HEK293 (cell line): ENCODE data around the gene HOXD9.

ENCODE experiments used
- GLI2 ChIP-seq: fragments of 450-650 bp; formaldehyde crosslinking; IDR thresholded peaks from 2 replicates; pipeline ENCODE4; 2017; ENCODE audit warnings: missing biosample characterization, missing genetic modification characterization, low read depth, borderline replicate concordance
- MYNN ChIP-seq: fragments of 450-650 bp; formaldehyde crosslinking; IDR thresholded peaks from 2 replicates; pipeline ENCODE4 v1.5.1; 2016; ENCODE audit warnings: missing biosample characterization, missing genetic modification characterization, borderline replicate concordance
- MZF1 ChIP-seq: fragments of 450-650 bp; formaldehyde crosslinking; IDR thresholded peaks from 2 replicates; pipeline ENCODE4 v1.5.1; 2017; ENCODE audit warnings: missing biosample characterization, missing genetic modification characterization, borderline replicate concordance
- OVOL3 ChIP-seq: fragments of 450-650 bp; formaldehyde crosslinking; IDR thresholded peaks from 2 replicates; pipeline ENCODE4 v1.5.1; 2016; ENCODE audit warnings: missing biosample characterization, missing genetic modification characterization
- SP2 ChIP-seq: fragments of 450-650 bp; formaldehyde crosslinking; IDR thresholded peaks from 2 replicates; pipeline ENCODE4 v1.5.1; 2016; ENCODE audit warnings: missing biosample characterization, missing genetic modification characterization
- TSHZ1 ChIP-seq: fragments of 450-650 bp; formaldehyde crosslinking; IDR thresholded peaks from 2 replicates; pipeline ENCODE4 v1.5.1; 2016; ENCODE audit warnings: missing biosample characterization, missing genetic modification characterization, borderline replicate concordance
- ZBTB17 ChIP-seq: fragments of 450-650 bp; formaldehyde crosslinking; IDR thresholded peaks from 2 replicates; pipeline ENCODE4 v1.5.1; 2016; ENCODE audit warnings: missing biosample characterization, missing genetic modification characterization
- ZBTB44 ChIP-seq: fragments of 450-650 bp; IDR thresholded peaks from 2 replicates; pipeline ENCODE4 v1.5.1; 2018; ENCODE audit warnings: missing biosample characterization, mild to moderate bottlenecking, missing genetic modification characterization
- ZNF10 ChIP-seq: fragments of 450-650 bp; formaldehyde crosslinking; IDR thresholded peaks from 2 replicates; pipeline ENCODE4 v1.5.1; 2017; ENCODE audit warnings: missing biosample characterization, missing genetic modification characterization
- ZNF132 ChIP-seq: fragments of 450-650 bp; formaldehyde crosslinking; IDR thresholded peaks from 2 replicates; pipeline ENCODE4 v1.5.1; 2017; ENCODE audit warnings: missing biosample characterization, missing genetic modification characterization, borderline replicate concordance
- ZNF214 ChIP-seq: fragments of 450-650 bp; formaldehyde crosslinking; IDR thresholded peaks from 2 replicates; pipeline ENCODE4 v1.5.1; 2017; ENCODE audit warnings: missing biosample characterization, mild to moderate bottlenecking, missing genetic modification characterization, borderline replicate concordance
- ZNF280D ChIP-seq: fragments of 450-650 bp; formaldehyde crosslinking; IDR thresholded peaks from 2 replicates; pipeline ENCODE4 v1.5.1; 2016; ENCODE audit warnings: missing biosample characterization, missing genetic modification characterization
- ZNF292 ChIP-seq: fragments of 450-650 bp; formaldehyde crosslinking; IDR thresholded peaks from 2 replicates; pipeline ENCODE4 v1.5.1; 2016; ENCODE audit warnings: low read depth, missing biosample characterization, missing genetic modification characterization, borderline replicate concordance
- ZNF335 ChIP-seq: fragments of 450-650 bp; formaldehyde crosslinking; conservative IDR thresholded peaks from 2 replicates; pipeline ENCODE4 v1.5.1; 2016; ENCODE audit warnings: missing biosample characterization, missing genetic modification characterization
- ZNF501 ChIP-seq: fragments of 450-650 bp; formaldehyde crosslinking; IDR thresholded peaks from 2 replicates; pipeline ENCODE4 v1.5.1; 2016; ENCODE audit warnings: missing biosample characterization, missing genetic modification characterization
- ZNF529 ChIP-seq: fragments of 450-650 bp; formaldehyde crosslinking; IDR thresholded peaks from 2 replicates; pipeline ENCODE4 v1.5.1; 2017; ENCODE audit warnings: missing genetic modification characterization, missing biosample characterization; ENCODE audit not compliant: insufficient replicate concordance
- ZNF530 ChIP-seq: fragments of 450-650 bp; formaldehyde crosslinking; IDR thresholded peaks from 2 replicates; pipeline ENCODE4 v1.5.1; 2016; ENCODE audit warnings: low read depth, missing biosample characterization, missing genetic modification characterization
- ZNF548 ChIP-seq: fragments of 450-650 bp; formaldehyde crosslinking; IDR thresholded peaks from 2 replicates; pipeline ENCODE4 v1.5.1; 2016; ENCODE audit warnings: missing biosample characterization, missing genetic modification characterization
- ZNF585B ChIP-seq: fragments of 450-650 bp; formaldehyde crosslinking; IDR thresholded peaks from 2 replicates; pipeline ENCODE4 v1.5.1; 2016; ENCODE audit warnings: missing biosample characterization, missing genetic modification characterization
- ZNF623 ChIP-seq: fragments of 450-650 bp; formaldehyde crosslinking; IDR thresholded peaks from 2 replicates; pipeline ENCODE4 v1.5.1; 2016; ENCODE audit warnings: missing biosample characterization, missing genetic modification characterization
- ZNF830 ChIP-seq: fragments of 450-650 bp; IDR thresholded peaks from 2 replicates; pipeline ENCODE4 v1.5.0; 2018; ENCODE audit warnings: missing biosample characterization, missing genetic modification characterization, low read depth, mild to moderate bottlenecking, moderate library complexity
- ZNF837 ChIP-seq: fragments of 450-650 bp; formaldehyde crosslinking; IDR thresholded peaks from 2 replicates; pipeline ENCODE4 v1.5.1; 2016; ENCODE audit warnings: missing biosample characterization, missing genetic modification characterization
- ZSCAN16 ChIP-seq: fragments of 450-650 bp; formaldehyde crosslinking; IDR thresholded peaks from 2 replicates; pipeline ENCODE4 v1.5.1; 2016; ENCODE audit warnings: missing biosample characterization, missing genetic modification characterization
- TF ChIP-seq, protein P1 (sequence below): fragments of 450-650 bp; formaldehyde crosslinking; IDR thresholded peaks from 2 replicates; pipeline ENCODE4 v1.5.1; 2016; ENCODE audit warnings: missing biosample characterization, missing genetic modification characterization
- TF ChIP-seq, protein P2 (sequence below): fragments of 450-650 bp; formaldehyde crosslinking; IDR thresholded peaks from 2 replicates; pipeline ENCODE4 v1.5.1; 2016; ENCODE audit warnings: missing biosample characterization, missing genetic modification characterization
- TF ChIP-seq, protein P3 (sequence below): fragments of 450-650 bp; formaldehyde crosslinking; IDR thresholded peaks from 2 replicates; pipeline ENCODE4 v1.5.1; 2016; ENCODE audit warnings: missing biosample characterization, missing genetic modification characterization, low read depth

HOXD9 gene

GRCh38 chr2:176106581-176107539 is 15.7 kb upstream of the HOXD9 start, which contains the start of gene HOXD11 (continued):
- TF ChIP-seq ZNF280D (no peak), ZNF132 (tag by site-specific recombination) (no peak), ZBTB17 (tag by site-specific recombination) (peak; percentile 73), SP2 (tag by site-specific recombination) (peak; percentile 56), ZNF837 (tag by site-specific recombination) (0 out of 2 replicates have a peak, but pooled peaks have one; percentile 49), ZBTB44 (tag by site-specific recombination) (peak; percentile 36), ZNF335 (tag by site-specific recombination) (0 out of 2 replicates have a peak, but pooled peaks have one; percentile 30), ZSCAN16 (tag by site-specific recombination) (no peak), MZF1 (tag by site-specific recombination) (peak; percentile 91), ZNF10 (tag by site-specific recombination) (no peak; the same call in 1 of the 2 replicates), TSHZ1 (tag by site-specific recombination) (peak; percentile 79), MYNN (tag by site-specific recombination) (no peak), ZNF548 (tag by site-specific recombination) (no peak), GLI2 (0 out of 2 replicates have a peak, but pooled peaks have one; percentile 47), ZNF585B (no peak), ZNF214 (tag by site-specific recombination) (no peak), ZNF501 (peak; percentile 44), ZNF292 (tag by site-specific recombination) (no peak), ZNF530 (tag by site-specific recombination) (no peak), ZNF623 (tag by site-specific recombination) (no peak), ZNF529 (no peak), OVOL3 (no peak), ZNF830 (tag by site-specific recombination) (no peak)
- TF ChIP-seq, protein P1, sequence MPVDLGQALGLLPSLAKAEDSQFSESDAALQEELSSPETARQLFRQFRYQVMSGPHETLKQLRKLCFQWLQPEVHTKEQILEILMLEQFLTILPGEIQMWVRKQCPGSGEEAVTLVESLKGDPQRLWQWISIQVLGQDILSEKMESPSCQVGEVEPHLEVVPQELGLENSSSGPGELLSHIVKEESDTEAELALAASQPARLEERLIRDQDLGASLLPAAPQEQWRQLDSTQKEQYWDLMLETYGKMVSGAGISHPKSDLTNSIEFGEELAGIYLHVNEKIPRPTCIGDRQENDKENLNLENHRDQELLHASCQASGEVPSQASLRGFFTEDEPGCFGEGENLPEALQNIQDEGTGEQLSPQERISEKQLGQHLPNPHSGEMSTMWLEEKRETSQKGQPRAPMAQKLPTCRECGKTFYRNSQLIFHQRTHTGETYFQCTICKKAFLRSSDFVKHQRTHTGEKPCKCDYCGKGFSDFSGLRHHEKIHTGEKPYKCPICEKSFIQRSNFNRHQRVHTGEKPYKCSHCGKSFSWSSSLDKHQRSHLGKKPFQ (tag by site-specific recombination) = peak; percentile 13; the same call in 1 of the 2 replicates
- TF ChIP-seq, protein P2, sequence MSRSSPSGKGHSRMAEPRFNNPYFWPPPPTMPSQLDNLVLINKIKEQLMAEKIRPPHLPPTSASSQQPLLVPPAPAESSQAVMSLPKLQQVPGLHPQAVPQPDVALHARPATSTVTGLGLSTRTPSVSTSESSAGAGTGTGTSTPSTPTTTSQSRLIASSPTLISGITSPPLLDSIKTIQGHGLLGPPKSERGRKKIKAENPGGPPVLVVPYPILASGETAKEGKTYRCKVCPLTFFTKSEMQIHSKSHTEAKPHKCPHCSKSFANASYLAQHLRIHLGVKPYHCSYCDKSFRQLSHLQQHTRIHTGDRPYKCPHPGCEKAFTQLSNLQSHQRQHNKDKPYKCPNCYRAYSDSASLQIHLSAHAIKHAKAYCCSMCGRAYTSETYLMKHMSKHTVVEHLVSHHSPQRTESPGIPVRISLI (tag by site-specific recombination) = no peak
- TF ChIP-seq, protein P3, sequence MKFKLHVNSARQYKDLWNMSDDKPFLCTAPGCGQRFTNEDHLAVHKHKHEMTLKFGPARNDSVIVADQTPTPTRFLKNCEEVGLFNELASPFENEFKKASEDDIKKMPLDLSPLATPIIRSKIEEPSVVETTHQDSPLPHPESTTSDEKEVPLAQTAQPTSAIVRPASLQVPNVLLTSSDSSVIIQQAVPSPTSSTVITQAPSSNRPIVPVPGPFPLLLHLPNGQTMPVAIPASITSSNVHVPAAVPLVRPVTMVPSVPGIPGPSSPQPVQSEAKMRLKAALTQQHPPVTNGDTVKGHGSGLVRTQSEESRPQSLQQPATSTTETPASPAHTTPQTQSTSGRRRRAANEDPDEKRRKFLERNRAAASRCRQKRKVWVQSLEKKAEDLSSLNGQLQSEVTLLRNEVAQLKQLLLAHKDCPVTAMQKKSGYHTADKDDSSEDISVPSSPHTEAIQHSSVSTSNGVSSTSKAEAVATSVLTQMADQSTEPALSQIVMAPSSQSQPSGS (tag by site-specific recombination) = no peak
